IMR-90 (cell line): ENCODE data around the gene SIGLEC7. TPM values are rescaled to one million over a fixed set of nuclear protein-coding genes. Genes with fewer than 3 reads are reported as not detected.
A peak's percentile ranks its signal among the peaks of the same experiment; 100 is the strongest.

Source experiments
- ATAC-seq: fragments of 200-7000 bp; cut with Tn5 transposase; 2 replicates; pipeline ENCODE4 v1.9.1; 2020; ENCODE audit warnings: low read depth, mild to moderate bottlenecking, moderate library complexity
- BruUV-seq: library from RNA; stranded (reverse); fragments of 400-500 nt; replicated peaks from 2 replicates; lab custom pipeline; 2021; lab: Mats Ljungman, UMichigan
- CTCF ChIA-PET: fragments of 300-600 bp; formaldehyde crosslinking; extraction: SDS; loops from one replicate; lab custom pipeline; 2021; ENCODE audit warnings: antibody characterized with exemption; lab: Yijun Ruan, JAX
- POLR2A ChIA-PET: fragments of 300-600 bp; sonication (Branson Sonifier 250); formaldehyde crosslinking; loops from one replicate; lab custom pipeline; 2022; ENCODE audit warnings: antibody characterized with exemption; ENCODE audit not compliant: unreplicated experiment; lab: Charles Lee
- DNase-seq: peaks from one replicate; pipeline ENCODE4 v3.0.0; 2013
- H2AFZ ChIP-seq: replicated peaks from 2 replicates; pipeline ENCODE3; 2013; ENCODE audit warnings: low read length, mild to moderate bottlenecking; ENCODE audit not compliant: poor library complexity
- H2AK5ac ChIP-seq: 2 replicates; pipeline ENCODE4 v1.6.1; 2013; ENCODE audit warnings: low read depth, low read length, inconsistent platforms
- H2AK9ac ChIP-seq: replicated peaks from 2 replicates; pipeline ENCODE3; 2013; ENCODE audit warnings: mild to moderate bottlenecking, low read depth, low read length, moderate library complexity; ENCODE audit not compliant: poor library complexity
- H2BK120ac ChIP-seq: 2 replicates; pipeline ENCODE4 v1.6.1; 2013; ENCODE audit warnings: low read depth, low read length, inconsistent platforms
- H2BK15ac ChIP-seq: 3 replicates; pipeline ENCODE4 v1.6.1; 2013; ENCODE audit warnings: low read depth, low read length, inconsistent platforms
- H2BK20ac ChIP-seq: 2 replicates; pipeline ENCODE4 v1.6.1; 2013; ENCODE audit warnings: low read depth, mild to moderate bottlenecking, inconsistent platforms, low read length, moderate library complexity
- H2BK5ac ChIP-seq: 2 replicates; pipeline ENCODE4 v1.6.1; 2013; ENCODE audit warnings: mild to moderate bottlenecking, low read depth, low read length, inconsistent platforms; ENCODE audit not compliant: poor library complexity, severe bottlenecking
- H3K14ac ChIP-seq: replicated peaks from 2 replicates; pipeline ENCODE4 v1.6.1; 2013; ENCODE audit warnings: low read depth, low read length, inconsistent platforms
- H3K18ac ChIP-seq: 2 replicates; pipeline ENCODE4 v1.6.1; 2013; ENCODE audit warnings: low read depth, low read length, control low read depth
- H3K23ac ChIP-seq: 2 replicates; pipeline ENCODE4 v1.6.1; 2013; ENCODE audit warnings: low read depth, low read length, inconsistent platforms
- H3K27ac ChIP-seq: 2 replicates; pipeline ENCODE4 v1.5.1; 2013; ENCODE audit warnings: mild to moderate bottlenecking, control low read depth, low read length; ENCODE audit not compliant: insufficient read depth
- H3K27me3 ChIP-seq: 2 replicates; pipeline ENCODE4 v1.6.1; 2013; ENCODE audit warnings: low read length; ENCODE audit not compliant: control insufficient read depth, insufficient read depth
- H3K36me3 ChIP-seq: 2 replicates; pipeline ENCODE4 v1.6.1; 2013; ENCODE audit warnings: low read length, mixed read lengths; ENCODE audit not compliant: control insufficient read depth, insufficient read depth
- H3K4ac ChIP-seq: 2 replicates; pipeline ENCODE4 v1.6.1; 2013; ENCODE audit warnings: low read depth, low read length, inconsistent platforms
- H3K4me1 ChIP-seq: 2 replicates; pipeline ENCODE4 v1.6.1; 2013; ENCODE audit warnings: low read length, mixed read lengths; ENCODE audit not compliant: control insufficient read depth, insufficient read depth
- H3K4me2 ChIP-seq: 2 replicates; pipeline ENCODE4 v1.6.1; 2013; ENCODE audit warnings: low read depth, mild to moderate bottlenecking, control low read depth, low read length, moderate library complexity
- H3K4me3 ChIP-seq: 2 replicates; pipeline ENCODE4 v1.5.1; 2013; ENCODE audit warnings: low read depth, mild to moderate bottlenecking, control low read depth, low read length, moderate library complexity; ENCODE audit not compliant: insufficient read depth
- H3K56ac ChIP-seq: 2 replicates; pipeline ENCODE4 v1.6.1; 2013; ENCODE audit warnings: low read length, inconsistent platforms; ENCODE audit not compliant: insufficient read depth; ENCODE audit errors: extremely low read depth
- H3K79me1 ChIP-seq, 2 experiments: 2 replicates each; pipeline ENCODE4 v1.6.1; 2013; ENCODE audit warnings: low read length in 2 of 2, inconsistent platforms in 1 of 2, low read depth in 1 of 2
- H3K9ac ChIP-seq: 2 replicates; pipeline ENCODE4 v1.6.1; 2013; ENCODE audit warnings: low read depth, low read length, control low read depth
- H3K9me1 ChIP-seq: 2 replicates; pipeline ENCODE4 v1.6.1; 2013; ENCODE audit warnings: low read length, inconsistent platforms; ENCODE audit not compliant: insufficient read depth
- H3K9me3 ChIP-seq: 2 replicates; pipeline ENCODE4 v1.6.1; 2013; ENCODE audit warnings: low read length; ENCODE audit not compliant: control insufficient read depth, insufficient read depth
- H4K20me1 ChIP-seq: 2 replicates; pipeline ENCODE4 v1.6.1; 2013; ENCODE audit warnings: low read length, inconsistent platforms; ENCODE audit not compliant: insufficient read depth
- H4K5ac ChIP-seq: 2 replicates; pipeline ENCODE4 v1.6.1; 2013; ENCODE audit warnings: mild to moderate bottlenecking, low read depth, low read length, control low read depth
- H4K8ac ChIP-seq, 2 experiments: 2 replicates each; pipeline ENCODE4 v1.6.1; 2013; ENCODE audit warnings: low read depth in 2 of 2, low read length in 2 of 2, control low read depth in 1 of 2, inconsistent platforms in 1 of 2
- H4K91ac ChIP-seq: 2 replicates; pipeline ENCODE4 v1.6.1; 2013; ENCODE audit warnings: low read depth, low read length, inconsistent platforms; ENCODE audit not compliant: insufficient read depth
- CEBPB ChIP-seq: IDR thresholded peaks from 2 replicates; pipeline ENCODE4 v1.6.1; 2012; ENCODE audit warnings: low read depth, low read length, improper control_type of control experiment
- CHD1 ChIP-seq: IDR thresholded peaks from 2 replicates; pipeline ENCODE4 v1.6.1; 2012; ENCODE audit warnings: low read depth, low read length, improper control_type of control experiment
- ELK1 ChIP-seq: fragments of 150-350 bp; IDR thresholded peaks from 2 replicates; pipeline ENCODE4 v1.6.1; 2016; ENCODE audit warnings: low read depth, mild to moderate bottlenecking, low read length, moderate library complexity, borderline replicate concordance
- FOS ChIP-seq: fragments of 150-350 bp; IDR thresholded peaks from 2 replicates; pipeline ENCODE4 v1.6.1; 2016; ENCODE audit warnings: low read depth, low read length
- MAFK ChIP-seq: IDR thresholded peaks from 2 replicates; pipeline ENCODE4 v1.6.1; 2012; ENCODE audit warnings: low read depth, low read length, improper control_type of control experiment
- MAZ ChIP-seq: IDR thresholded peaks from 2 replicates; pipeline ENCODE4 v1.6.1; 2012; ENCODE audit warnings: low read depth, mild to moderate bottlenecking, low read length, improper control_type of control experiment, moderate library complexity, borderline replicate concordance
- MXI1 ChIP-seq: IDR thresholded peaks from 2 replicates; pipeline ENCODE4 v1.6.1; 2012; ENCODE audit warnings: low read depth, mild to moderate bottlenecking, low read length, moderate library complexity, borderline replicate concordance
- NFE2L2 ChIP-seq: fragments of 150-350 bp; IDR thresholded peaks from 2 replicates; pipeline ENCODE4 v1.6.1; 2016; ENCODE audit warnings: low read depth, mild to moderate bottlenecking, low read length
- POLR2A ChIP-seq: IDR thresholded peaks from 2 replicates; pipeline ENCODE4 v1.6.1; 2012; ENCODE audit warnings: mild to moderate bottlenecking, low read depth, low read length
- RAD21 ChIP-seq: IDR thresholded peaks from 2 replicates; pipeline ENCODE4 v1.6.1; 2012; ENCODE audit warnings: low read length, improper control_type of control experiment
- RFX5 ChIP-seq: IDR thresholded peaks from 2 replicates; pipeline ENCODE4 v1.8.0; 2012; ENCODE audit warnings: low read depth, mild to moderate bottlenecking, low read length, moderate library complexity
- SMC3 ChIP-seq: fragments of 150-350 bp; IDR thresholded peaks from 2 replicates; pipeline ENCODE4 v1.6.1; 2016; ENCODE audit warnings: low read depth, mild to moderate bottlenecking, antibody characterized with exemption, low read length, moderate library complexity
- USF2 ChIP-seq: fragments of 150-350 bp; IDR thresholded peaks from 2 replicates; pipeline ENCODE4 v1.6.1; 2017; ENCODE audit warnings: mild to moderate bottlenecking, antibody characterized with exemption, low read length, low read depth
- WGBS, 2 experiments: methylation state at CpG; one replicate each; pipeline versions ENCODE4 v1.1.5 to v1.1.7; 2013; ENCODE audit warnings: missing lambda C conversion rate in 2 of 2; ENCODE audit not compliant: insufficient read length in 1 of 2; ENCODE audit errors: extremely low coverage in 2 of 2; 5-methylcytosine and 5-hydroxymethylcytosine counted together
- dilution Hi-C: fragments of 300-500 bp; cut with HindIII; formaldehyde crosslinking; loops from one replicate; pipeline ENCODE4 v1.14.3; 2018; ENCODE audit warnings: low sequenced_read_pairs; ENCODE audit not compliant: unreplicated experiment
- in situ Hi-C: fragments of 300-500 bp; cut with MboI; formaldehyde crosslinking; loops from 3 replicates; pipeline ENCODE4 v1.14.3; 2019; ENCODE audit warnings: low sequenced_read_pairs, inconsistent platforms, mixed read lengths
- intact Hi-C: fragments of 100-400 bp; cut with micrococcal nuclease; formaldehyde crosslinking; loops from 2 replicates; pipeline ENCODE4 v1.10.0; 2022
- polyA plus RNA-seq, 3 experiments: library from polyadenylated mRNA; depleted of rRNA; stranded (reverse); fragments of >200 nt; gene quantifications; 2 replicates each; pipeline ENCODE4 v1.2.3, GENCODE V29; 2012; ENCODE audit warnings: low replicate concordance in 1 of 3
- total RNA-seq: library from RNA; depleted of rRNA; stranded (reverse); fragments of >200 nt; gene quantifications from 2 replicates; pipeline ENCODE4 v1.2.3, GENCODE V29; 2012
- TF ChIP-seq, protein P1 (sequence below): conservative IDR thresholded peaks from 2 replicates; pipeline ENCODE4 v1.5.1; 2012; ENCODE audit warnings: mild to moderate bottlenecking, low read depth, low read length, improper control_type of control experiment

The SIGLEC7 gene
- total and polyA plus RNA-seq, 2 of the 4 experiments (the other 2 are of a cell fraction): not detected

GRCh38 chr19:51108066-51108804, 33.9 kb upstream of the SIGLEC7 start, which contains the start of gene CTU1:
Gene CTU1, minus strand, starts transcription at chr19:51108409. Its CDS starts 3,840 bp downstream, at chr19:51104569.
- peak within 1 kb of the TSS; percentile 56 for H4K5ac ChIP-seq
- H3K36me3 ChIP-seq: peaks cover 8% of the 10 kb centered on the region; the same call in 1 of the 2 replicates
- no peak within 1 kb of the TSS for H2BK15ac ChIP-seq
- H3K14ac ChIP-seq: peak within 1 kb of the TSS; percentile 73
- peak within 1 kb of the TSS; percentile 81 for H3K4ac ChIP-seq
- H3K18ac ChIP-seq: no peak within 1 kb of the TSS
- ChIA-PET CTCF (no interaction called here), POLR2A (no interaction called here)
- no peaks in the 10 kb centered on the region for H3K9me3 ChIP-seq
- H3K9me1 ChIP-seq: peaks cover 9% of the 10 kb centered on the region; the same call in 1 of the 2 replicates
- in situ Hi-C loops: no loop called here
- no peak within 1 kb of the TSS for H2BK20ac ChIP-seq
- intact Hi-C loops: loop anchor here (2.0 to 10.0 kb wide), 4 partner anchors 61 to 484 kb away; partner anchors contain the start of gene CLEC11A
- H2AFZ ChIP-seq: peak within 1 kb of the TSS; percentile 98
- H2AK9ac ChIP-seq: peak within 1 kb of the TSS; percentile 74
- H3K4me1 ChIP-seq: no peaks in the 10 kb centered on the region
- H2BK120ac ChIP-seq: no peak within 1 kb of the TSS
- ATAC-seq (peak; percentile 97), DNase-seq (peak; percentile 99)
- WGBS, 2 experiments: 0% methylated on average over 18 of the region's 43 CpGs; no CpG with 5 or more reads in 1 of the 2 experiments
- no TSS peak for BruUV-seq
- H2AK5ac ChIP-seq: peak within 1 kb of the TSS; percentile 61
- peak within 1 kb of the TSS; percentile 87 for H3K4me2 ChIP-seq
- H3K4me3 ChIP-seq: peak within 1 kb of the TSS; percentile 63
- H4K20me1 ChIP-seq: no peaks in the 10 kb centered on the region
- peak within 1 kb of the TSS; percentile 71 for H3K9ac ChIP-seq
- H3K56ac ChIP-seq: peak within 1 kb of the TSS; percentile 54; the same call in 1 of the 2 replicates
- H3K23ac ChIP-seq: no peak within 1 kb of the TSS
- peak within 1 kb of the TSS; percentile 59 for H3K27ac ChIP-seq
- dilution Hi-C loops: no loop called here
- H2BK5ac ChIP-seq: peak within 1 kb of the TSS; percentile 3
- H3K79me1 ChIP-seq: peaks cover 21 to 29% of the 10 kb centered on the region in 2 experiments
- peak within 1 kb of the TSS; percentile 65 for H4K91ac ChIP-seq
- H4K8ac ChIP-seq: peak within 1 kb of the TSS; percentile 79 to 91
- H3K27me3 ChIP-seq: peaks cover under 1% of the 10 kb centered on the region
- TF ChIP-seq, protein P1, sequence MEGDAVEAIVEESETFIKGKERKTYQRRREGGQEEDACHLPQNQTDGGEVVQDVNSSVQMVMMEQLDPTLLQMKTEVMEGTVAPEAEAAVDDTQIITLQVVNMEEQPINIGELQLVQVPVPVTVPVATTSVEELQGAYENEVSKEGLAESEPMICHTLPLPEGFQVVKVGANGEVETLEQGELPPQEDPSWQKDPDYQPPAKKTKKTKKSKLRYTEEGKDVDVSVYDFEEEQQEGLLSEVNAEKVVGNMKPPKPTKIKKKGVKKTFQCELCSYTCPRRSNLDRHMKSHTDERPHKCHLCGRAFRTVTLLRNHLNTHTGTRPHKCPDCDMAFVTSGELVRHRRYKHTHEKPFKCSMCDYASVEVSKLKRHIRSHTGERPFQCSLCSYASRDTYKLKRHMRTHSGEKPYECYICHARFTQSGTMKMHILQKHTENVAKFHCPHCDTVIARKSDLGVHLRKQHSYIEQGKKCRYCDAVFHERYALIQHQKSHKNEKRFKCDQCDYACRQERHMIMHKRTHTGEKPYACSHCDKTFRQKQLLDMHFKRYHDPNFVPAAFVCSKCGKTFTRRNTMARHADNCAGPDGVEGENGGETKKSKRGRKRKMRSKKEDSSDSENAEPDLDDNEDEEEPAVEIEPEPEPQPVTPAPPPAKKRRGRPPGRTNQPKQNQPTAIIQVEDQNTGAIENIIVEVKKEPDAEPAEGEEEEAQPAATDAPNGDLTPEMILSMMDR: no peak
- no peak for TF ChIP-seq NFE2L2
- no peak for TF ChIP-seq SMC3
- TF ChIP-seq MXI1: peak; percentile 98
- TF ChIP-seq CHD1: no peak
- TF ChIP-seq MAZ: peak; percentile 83; the same call in 1 of the 2 replicates
- peak; percentile 82 for TF ChIP-seq POLR2A
- no peak; the same call in 1 of the 2 replicates for TF ChIP-seq CEBPB
- peak; percentile 85 for TF ChIP-seq RFX5
- TF ChIP-seq ELK1: peak; percentile 68; the same call in 1 of the 2 replicates
- no peak for TF ChIP-seq RAD21
- no peak for TF ChIP-seq MAFK
- no peak; the same call in 1 of the 2 replicates for TF ChIP-seq USF2
- TF ChIP-seq FOS: no peak
